Coronary artery (tissue), 2 donors: Measurements from ENCODE around the gene CEP68.

ENCODE experiments used
- DNase-seq: peaks from one replicate; pipeline ENCODE4 v3.0.0-alpha.2; 2017; ENCODE audit warnings: low spot score
- H3K27ac ChIP-seq, 2 donors: fragments of 200-600 bp; sonication (generic); one replicate each; pipeline ENCODE4 v1.5.1; 2016 to 2019
- H3K4me3 ChIP-seq: fragments of 200-600 bp; sonication (generic); 2 replicates; pipeline ENCODE4 v1.5.1; 2016; ENCODE audit warnings: mild to moderate bottlenecking, moderate library complexity
- CTCF ChIP-seq: fragments of 200-600 bp; sonication (generic); IDR thresholded peaks from one replicate; pipeline ENCODE4 v1.5.1; 2019; ENCODE audit warnings: antibody characterized with exemption

CEP68 gene

GRCh38 chr2:65070172-65070830 is 14.1 kb downstream of the CEP68 start:
- H3K4me3 ChIP-seq: no peak overlapping the region
- TF ChIP-seq CTCF: no peak
- peak overlapping the region; percentile 15 to 58 for H3K27ac ChIP-seq
- DNase-seq: peak; percentile 53

GRCh38 chr2:65070856-65071255 is 14.6 kb downstream of the CEP68 start:
- peak overlapping the region in 1 of 2 donors; percentile 58 for H3K27ac ChIP-seq
- DNase-seq: peak; percentile 67
- H3K4me3 ChIP-seq: no peak overlapping the region
- no peak for TF ChIP-seq CTCF

- no peak for TF ChIP-seq CTCF
- DNase-seq: no peak
- H3K27ac ChIP-seq: peak overlapping the region in 1 of 2 donors; percentile 1
- H3K4me3 ChIP-seq: no peak overlapping the region
Observed at GRCh38 chr2:65071499-65072180, 15.4 kb downstream of the CEP68 start.

GRCh38 chr2:65072181-65072970 is 16.2 kb downstream of the CEP68 start:
- H3K4me3 ChIP-seq: no peak overlapping the region
- no peak for TF ChIP-seq CTCF
- DNase-seq: no peak
- peak overlapping the region in 1 of 2 donors; percentile 1 for H3K27ac ChIP-seq

GRCh38 chr2:65073879-65074565 is 17.8 kb downstream of the CEP68 start:
- no peak for TF ChIP-seq CTCF
- no peak for DNase-seq
- Histone ChIP-seq H3K4me3 (no peak overlapping the region), H3K27ac (no peak overlapping the region)

- no peak for DNase-seq
- Histone ChIP-seq H3K4me3 (no peak overlapping the region), H3K27ac (peak overlapping the region; percentile 28 to 68)
- no peak for TF ChIP-seq CTCF
Observed at GRCh38 chr2:65075176-65075575, 19.0 kb downstream of the CEP68 start.
